ENCODE results near the gene DHRS9.
"Not testable (repeated sequence)": the region's sequence is repeated elsewhere in the genome, so short reads cannot be mapped to it uniquely, and the experiment has no call there.

DHRS9 gene

GRCh38 chr2:169095621-169096105 is 26.3 kb downstream of the DHRS9 start:
- peak; percentile 81 for DNase-seq

DNA sequence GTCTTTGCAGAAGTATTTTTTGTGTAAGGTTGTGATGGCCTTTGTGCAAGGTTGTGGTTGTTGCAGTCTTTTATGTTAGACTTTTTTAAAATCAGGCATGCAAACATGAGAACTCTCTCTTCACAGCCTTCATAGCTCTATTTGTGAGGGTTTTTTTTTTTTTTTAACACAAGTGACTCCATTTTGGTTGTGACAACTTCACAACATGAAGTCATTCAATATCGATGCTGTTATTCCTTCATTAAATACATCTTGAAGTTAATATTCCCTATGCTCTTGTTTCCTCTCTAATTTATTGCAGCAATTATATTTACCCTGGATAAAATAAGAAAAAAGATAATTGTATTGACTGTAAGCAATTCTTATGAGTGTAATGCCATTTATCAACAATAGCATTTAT is 35.5 kb downstream of the DHRS9 start:
- no peak for DNase-seq

GRCh38 chr2:169105476-169105875 is 36.1 kb downstream of the DHRS9 start:
- no peak for DNase-seq

- DNase-seq = no peak
Measured at GRCh38 chr2:169106134-169106533, 36.8 kb downstream of the DHRS9 start.

DNA sequence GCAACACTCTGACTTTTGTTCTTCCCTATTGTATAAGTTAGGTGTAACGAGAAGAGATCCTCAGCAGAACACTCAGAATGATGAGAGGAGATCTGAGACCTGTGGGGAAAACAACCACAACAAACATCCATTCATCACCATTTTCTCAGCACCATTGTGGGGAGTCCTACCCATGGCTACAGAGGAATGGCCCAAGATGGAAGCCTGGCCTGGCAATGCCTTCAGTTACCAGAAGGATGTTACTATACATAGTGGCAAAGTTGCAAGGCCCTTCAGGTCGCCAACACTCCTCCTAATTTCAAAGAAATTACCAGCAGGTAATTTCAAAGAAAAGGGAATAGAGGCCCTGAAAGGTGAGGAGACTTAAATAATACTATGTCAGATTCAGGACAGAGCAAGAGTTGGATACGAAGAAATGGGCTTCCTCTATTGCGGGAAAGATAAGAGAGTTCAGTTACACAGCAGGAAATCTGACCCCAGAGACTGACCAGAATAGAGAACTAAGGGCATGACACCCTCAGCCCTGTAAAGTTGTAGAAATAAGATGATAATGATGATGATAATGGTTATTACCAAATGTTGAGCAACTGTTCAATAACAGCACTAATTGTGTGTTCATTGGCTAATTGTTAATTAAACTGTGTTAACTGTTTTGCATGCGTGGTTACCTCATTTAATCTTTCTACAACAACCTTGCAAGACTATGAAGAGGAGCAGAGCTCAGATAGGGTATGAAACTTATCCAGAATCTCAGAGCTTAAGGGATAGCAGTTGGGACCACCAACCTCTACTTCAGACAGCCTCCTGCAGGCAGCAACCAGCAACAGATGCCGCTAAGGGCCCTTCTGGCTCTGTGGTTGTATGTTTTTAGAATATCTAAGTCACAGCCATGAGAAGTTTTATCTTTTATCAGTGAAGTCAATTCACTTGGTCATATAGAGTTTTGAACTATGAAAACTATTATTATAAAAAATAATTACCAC is 37.5 kb downstream of the DHRS9 start:
- no peak for DNase-seq

DNA sequence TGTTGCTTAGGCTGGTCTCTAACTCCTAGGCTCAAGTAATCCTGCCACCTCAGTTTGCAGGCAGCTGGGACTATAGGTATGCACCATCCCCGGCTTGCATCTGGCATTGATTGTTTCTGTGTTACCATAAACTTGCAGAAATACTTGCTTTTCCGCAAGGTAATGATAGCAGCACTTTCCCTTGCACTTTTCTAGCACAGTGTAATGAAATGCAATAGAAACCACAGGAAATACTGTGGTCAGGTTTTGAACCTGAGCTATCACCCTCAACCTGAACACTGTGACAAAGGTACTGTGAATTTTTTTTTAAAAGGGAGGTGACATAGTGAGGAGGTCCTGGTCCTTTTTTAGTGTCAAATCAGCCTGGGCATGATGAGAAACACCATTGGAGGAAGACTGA is 38.3 kb downstream of the DHRS9 start:
- DNase-seq = no peak

- no peak for DNase-seq
Measured at GRCh38 chr2:169108099-169108884, 38.9 kb downstream of the DHRS9 start.

DNA sequence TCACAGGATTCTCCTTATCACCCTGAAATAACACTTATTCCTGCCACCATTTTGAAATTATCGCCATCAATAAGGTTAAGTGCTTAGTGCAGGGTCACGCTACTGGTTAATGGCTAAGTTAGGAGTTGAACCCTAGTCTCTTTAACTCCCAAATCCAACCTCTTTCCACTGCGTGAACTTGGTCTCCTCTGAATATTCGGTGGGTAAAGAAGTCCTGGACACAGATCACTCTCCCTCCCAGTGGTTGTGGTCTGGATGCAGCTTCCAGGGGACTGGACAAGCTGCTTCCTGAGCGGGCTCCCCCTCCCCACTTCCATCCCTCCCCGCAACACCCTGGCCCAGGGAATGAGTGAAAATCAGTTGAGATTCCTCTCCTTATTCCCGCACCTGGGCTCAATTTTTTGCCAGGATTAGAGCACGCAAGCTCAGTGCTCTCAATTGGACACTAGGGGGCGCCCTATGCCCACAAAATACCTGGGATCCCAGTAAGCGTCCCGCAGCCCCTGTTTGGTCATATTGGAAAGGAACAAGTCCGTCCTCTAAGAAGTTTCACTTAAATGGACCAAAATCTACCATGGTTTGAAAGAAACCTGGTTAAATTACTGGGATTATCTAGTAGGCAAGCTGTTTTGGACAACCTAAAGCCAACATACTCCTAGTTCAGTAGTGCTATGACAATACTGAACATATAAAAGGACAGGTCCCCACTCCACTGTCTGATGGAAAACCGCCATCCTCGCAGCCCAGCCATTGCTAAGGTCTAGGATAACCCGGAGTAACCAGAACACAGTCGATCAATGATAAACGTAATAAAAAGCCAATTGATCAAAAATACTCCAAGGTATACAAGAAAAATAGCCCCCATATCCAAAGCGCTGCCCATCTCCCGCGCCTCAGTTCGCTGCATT is 40.4 kb downstream of the DHRS9 start:
- peak; percentile 68 for DNase-seq

DNA sequence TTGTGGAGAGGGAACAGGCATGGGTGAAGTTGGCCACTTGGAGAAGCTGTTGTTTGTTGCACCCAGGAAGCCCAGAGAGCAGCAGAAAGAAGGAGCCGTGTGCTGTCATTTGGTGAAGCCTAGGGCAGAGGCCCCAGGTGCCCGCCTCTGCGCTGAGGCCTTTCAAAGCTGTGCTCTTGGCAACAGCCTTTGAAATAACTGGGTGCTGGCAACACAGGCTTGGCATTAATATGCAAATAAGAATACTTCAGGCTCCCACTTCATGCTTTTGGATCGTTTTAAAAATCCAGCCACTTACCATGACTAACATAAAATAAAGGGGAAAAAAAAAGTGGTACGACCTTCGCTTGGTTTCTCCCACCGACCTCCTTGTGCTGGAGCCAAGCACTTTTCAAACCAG is 41.1 kb downstream of the DHRS9 start:
- no peak for DNase-seq

DNA sequence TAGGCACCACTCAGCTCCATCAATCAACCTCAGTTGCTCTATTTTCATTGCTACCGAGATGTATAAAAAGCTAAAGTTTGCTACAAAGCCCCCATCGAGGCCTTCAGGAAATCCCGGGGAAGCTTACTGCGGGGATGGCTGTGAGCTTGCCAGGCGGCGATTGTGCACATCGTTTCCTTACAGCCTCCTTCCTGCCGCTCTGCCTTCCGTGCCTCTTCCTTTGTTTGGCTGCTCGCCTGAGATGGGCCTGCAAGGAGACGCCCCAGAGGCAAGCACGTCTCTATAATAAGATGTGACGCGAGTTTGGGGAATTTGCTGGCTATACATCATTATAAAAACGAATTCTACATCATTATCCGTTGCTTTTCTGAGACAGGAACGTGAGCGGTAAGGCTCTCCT is 41.6 kb downstream of the DHRS9 start:
- peak; percentile 4 for DNase-seq

DNA sequence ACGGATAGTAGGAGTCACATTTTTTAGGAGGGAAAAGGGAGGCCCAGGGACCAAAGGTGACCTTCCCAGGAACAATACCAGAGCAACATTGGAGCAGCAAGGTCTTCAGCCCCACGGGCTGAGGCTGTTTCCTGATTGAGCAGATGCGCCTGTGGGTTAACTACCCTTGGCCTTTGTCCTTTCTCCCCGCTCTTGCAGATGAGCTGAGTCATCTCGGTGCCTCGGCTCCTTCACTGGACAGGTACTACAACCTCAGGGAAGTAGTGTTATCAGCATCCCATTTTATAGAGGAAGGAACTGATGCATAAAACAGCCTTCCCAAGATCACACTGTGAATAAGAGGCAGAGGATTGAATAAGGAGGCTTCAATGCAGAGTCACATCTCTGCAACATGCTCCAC is 43.5 kb downstream of the DHRS9 start:
- DNase-seq = no peak

- no peak for DNase-seq
Measured at GRCh38 chr2:169114056-169114455, 44.7 kb downstream of the DHRS9 start.

- no peak for DNase-seq
Measured at GRCh38 chr2:169116327-169116726, 47.0 kb downstream of the DHRS9 start.

GRCh38 chr2:169116993-169117392 is 47.6 kb downstream of the DHRS9 start:
- no peak for DNase-seq

DNA sequence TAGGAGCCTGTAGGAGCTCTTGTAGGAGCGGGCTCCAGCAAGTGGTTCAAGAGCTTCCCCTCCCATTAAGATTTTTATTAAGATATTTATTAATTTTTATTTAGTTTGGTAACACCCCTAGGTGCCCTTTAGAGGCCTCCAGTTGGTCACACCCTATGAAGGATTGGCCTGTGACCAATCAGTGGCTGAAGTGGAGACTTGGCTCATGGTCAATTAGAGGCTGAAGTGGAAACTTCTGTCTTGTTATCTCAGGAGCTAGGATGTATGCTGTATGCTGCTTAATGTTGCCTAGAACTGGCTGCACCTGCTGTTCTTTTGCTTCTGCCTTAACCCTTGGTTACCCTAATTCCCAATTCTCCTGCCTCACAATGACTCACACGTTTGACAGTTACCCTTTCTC is 48.7 kb downstream of the DHRS9 start:
- no peak for DNase-seq

- DNase-seq = no peak
Measured at GRCh38 chr2:169119123-169119760, 49.9 kb downstream of the DHRS9 start.

DNA sequence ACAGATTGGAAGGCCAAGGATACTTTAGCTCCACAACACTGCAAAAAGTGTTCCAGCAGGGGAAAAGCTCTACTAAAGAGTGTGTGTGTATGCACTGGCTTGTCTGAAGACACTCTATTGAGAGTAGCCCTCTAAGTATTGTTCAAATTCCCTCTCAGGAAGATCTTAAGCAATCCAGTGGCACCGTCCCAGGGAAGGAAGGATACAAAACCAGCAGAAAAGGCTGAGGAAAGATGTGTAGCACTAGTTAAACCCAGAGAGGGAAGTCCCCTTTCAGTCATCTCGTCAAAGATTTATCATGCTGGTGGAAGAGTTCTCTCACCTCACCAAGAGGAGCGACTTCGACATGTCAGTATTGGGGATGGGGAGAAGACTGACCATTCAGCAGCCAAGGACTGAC is 50.5 kb downstream of the DHRS9 start:
- no peak for DNase-seq

- no peak for DNase-seq
Measured at GRCh38 chr2:169129703-169130243, 60.4 kb downstream of the DHRS9 start.

GRCh38 chr2:169131587-169132512 is 62.5 kb downstream of the DHRS9 start:
- DNase-seq = peak; percentile 58

DNA sequence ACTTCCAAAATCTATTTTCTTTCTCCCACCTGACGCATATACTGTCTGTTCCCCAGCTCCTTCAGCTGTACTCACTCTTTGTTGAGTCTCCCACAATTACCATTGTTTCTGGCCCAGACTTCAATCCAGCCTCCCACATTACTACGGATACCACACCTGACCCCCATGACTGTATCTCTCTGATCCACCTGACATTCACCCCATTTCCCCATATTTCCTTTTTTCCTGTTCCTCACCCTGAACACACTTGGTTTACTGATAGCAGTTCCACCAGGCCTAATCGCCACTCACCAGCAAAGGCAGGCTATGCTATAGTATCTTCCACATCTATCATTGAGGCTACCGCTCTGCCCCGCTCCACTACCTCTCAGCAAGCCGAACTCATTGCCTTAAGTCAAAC is 64.9 kb downstream of the DHRS9 start:
- not testable (repeated sequence) for DNase-seq
